Measurements from ENCODE around the gene BMP7.

DNA sequence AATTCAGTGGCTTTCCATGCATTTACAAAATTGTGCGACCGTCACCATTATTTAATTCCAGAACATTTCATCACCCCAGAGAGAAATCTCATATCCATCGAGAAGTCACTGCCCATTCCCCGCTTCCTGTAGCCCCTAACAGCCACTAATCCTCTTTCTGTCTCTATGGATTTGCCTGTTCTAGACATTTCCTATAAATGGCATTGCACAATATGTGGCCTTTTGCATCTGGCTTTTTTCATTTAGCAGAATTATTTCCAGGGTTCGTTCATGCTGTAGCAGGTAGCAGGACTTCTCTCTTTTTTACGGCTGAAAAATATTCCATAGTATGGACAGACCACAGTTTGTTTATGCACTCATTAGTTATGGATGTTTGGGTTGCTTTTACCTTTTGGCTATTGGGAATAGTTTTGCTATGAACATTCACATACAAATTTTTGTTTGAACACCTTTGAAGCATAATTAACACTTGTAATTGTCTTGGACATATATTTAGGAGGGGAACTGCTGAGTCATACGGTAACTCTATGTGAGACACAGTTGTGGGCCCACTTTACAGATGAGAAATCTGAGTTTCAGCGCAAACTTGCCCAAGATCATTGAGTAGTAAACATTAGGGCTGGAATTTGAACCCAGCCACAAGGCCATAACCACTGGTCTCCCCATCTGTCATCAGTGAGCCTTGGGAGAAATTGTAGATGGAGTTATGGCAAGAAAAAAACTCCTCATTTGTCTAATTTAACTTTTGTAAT, 126.9 kb downstream of the BMP7 start:
- no peak for TF ChIP-seq POLR2A (IDR thresholded peaks at IDR 0.05)
- TF ChIP-seq, protein P1, sequence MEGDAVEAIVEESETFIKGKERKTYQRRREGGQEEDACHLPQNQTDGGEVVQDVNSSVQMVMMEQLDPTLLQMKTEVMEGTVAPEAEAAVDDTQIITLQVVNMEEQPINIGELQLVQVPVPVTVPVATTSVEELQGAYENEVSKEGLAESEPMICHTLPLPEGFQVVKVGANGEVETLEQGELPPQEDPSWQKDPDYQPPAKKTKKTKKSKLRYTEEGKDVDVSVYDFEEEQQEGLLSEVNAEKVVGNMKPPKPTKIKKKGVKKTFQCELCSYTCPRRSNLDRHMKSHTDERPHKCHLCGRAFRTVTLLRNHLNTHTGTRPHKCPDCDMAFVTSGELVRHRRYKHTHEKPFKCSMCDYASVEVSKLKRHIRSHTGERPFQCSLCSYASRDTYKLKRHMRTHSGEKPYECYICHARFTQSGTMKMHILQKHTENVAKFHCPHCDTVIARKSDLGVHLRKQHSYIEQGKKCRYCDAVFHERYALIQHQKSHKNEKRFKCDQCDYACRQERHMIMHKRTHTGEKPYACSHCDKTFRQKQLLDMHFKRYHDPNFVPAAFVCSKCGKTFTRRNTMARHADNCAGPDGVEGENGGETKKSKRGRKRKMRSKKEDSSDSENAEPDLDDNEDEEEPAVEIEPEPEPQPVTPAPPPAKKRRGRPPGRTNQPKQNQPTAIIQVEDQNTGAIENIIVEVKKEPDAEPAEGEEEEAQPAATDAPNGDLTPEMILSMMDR (IDR thresholded peaks at IDR 0.05): no peak

All from uterus (tissue), 2 donors.